ENCODE measurements around the gene MRPL50. TPM values are rescaled to one million over a fixed set of nuclear protein-coding genes. Genes with fewer than 3 reads are reported as not detected.
A peak's percentile ranks its signal among the peaks of the same experiment; 100 is the strongest.
"Not testable (repeated sequence)": the region's sequence is repeated elsewhere in the genome, so short reads cannot be mapped to it uniquely, and the experiment has no call there.

The MRPL50 gene
- total RNA-seq, 2 experiments from 2014 or later: 9.2 to 10.2 TPM

DNA sequence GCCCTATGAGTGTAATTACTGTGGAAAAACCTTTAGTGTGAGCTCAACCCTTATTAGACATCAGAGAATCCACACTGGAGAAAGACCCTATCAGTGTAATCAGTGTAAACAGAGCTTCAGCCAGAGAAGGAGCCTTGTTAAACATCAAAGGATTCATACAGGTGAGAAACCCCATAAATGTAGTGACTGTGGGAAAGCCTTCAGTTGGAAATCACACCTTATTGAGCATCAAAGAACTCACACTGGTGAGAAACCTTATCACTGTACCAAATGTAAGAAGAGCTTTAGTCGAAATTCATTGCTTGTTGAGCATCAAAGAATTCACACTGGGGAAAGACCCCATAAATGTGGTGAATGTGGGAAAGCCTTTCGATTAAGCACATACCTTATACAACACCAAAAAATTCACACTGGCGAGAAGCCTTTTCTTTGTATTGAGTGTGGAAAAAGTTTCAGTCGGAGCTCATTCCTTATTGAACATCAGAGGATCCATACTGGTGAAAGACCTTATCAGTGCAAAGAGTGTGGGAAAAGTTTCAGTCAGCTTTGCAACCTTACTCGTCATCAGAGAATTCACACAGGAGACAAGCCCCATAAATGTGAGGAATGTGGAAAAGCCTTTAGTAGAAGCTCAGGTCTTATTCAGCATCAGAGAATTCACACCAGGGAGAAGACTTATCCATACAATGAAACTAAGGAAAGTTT, 10.1 kb upstream of the MRPL50 start:
- DNase-seq: no peak
- Mint-ChIP-seq H3K27ac (no peak overlapping the region), H3K4me1 (no peaks in the 10 kb centered on the region), H3K27me3 (no peaks in the 10 kb centered on the region), H3K9me3 (peaks cover 79% of the 10 kb centered on the region), H3K4me3 (no peak overlapping the region), H3K36me3 (ENCODE audit: low read depth) (peaks cover 79% of the 10 kb centered on the region)
- ChIA-PET CTCF (interaction anchor here (2.2 kb wide), 1 partner anchor 20 kb away, joined by 5 read pairs; no protein-coding TSS in a partner anchor), POLR2A (interaction anchor here (0.7 to 1.1 kb wide), 2 partner anchors 10 kb away, joined by 3 read pairs; partner anchors contain the start of genes MRPL50 and ZNF189)

DNA sequence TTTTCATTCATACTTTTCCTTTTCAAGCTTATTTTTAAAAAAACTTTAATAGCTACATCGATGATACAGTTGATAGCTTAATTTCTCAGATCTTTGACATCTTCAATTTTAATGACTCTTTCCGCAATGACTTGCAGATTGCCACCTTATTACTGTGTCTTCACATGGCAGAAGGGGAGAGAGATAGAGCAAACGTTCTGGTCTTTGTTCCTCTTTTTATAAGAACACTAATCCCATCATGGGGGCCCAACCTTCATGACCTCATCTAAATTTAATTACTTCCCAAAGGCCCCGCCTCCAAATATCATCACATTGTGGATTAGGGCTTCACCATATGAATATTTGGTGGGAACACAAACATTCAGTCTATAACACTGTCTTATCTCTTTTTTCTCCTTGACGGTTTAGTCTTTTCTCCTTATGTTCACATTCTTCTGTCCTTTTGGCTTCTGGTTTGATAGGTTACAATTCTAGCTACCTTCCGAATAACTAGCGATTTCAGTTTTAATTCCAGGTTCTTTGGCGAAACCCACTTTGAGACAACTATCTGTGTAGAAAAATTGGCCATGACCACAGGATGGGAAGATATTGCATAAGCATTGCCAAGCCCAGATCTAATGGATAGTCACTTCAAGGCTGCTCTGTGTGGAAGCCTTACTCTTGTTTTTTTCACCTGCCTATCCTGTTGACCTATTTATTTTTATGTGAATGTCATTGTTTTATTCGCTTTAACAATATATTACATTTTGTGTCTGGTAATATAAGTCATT, 5.3 kb upstream of the MRPL50 start:
- POLR2A ChIA-PET: no interaction called here

GRCh38 chr9:101400120-101400519, 1.7 kb upstream of the MRPL50 start:
- no peak for DNase-seq

More for the DNA sequence above, 5.3 kb upstream of the MRPL50 start:
- no peak for DNase-seq
- CTCF ChIA-PET: interaction anchor here (0.6 kb wide), 1 partner anchor 802 kb away, joined by 3 read pairs; no protein-coding TSS in a partner anchor
- H3K27me3 Mint-ChIP-seq: no peaks in the 10 kb centered on the region
- peaks cover 48% of the 10 kb centered on the region for H3K9me3 Mint-ChIP-seq
- H3K4me3 Mint-ChIP-seq: no peak overlapping the region
- H3K36me3 Mint-ChIP-seq (ENCODE audit: low read depth): peaks cover 89% of the 10 kb centered on the region
- peaks cover 24% of the 10 kb centered on the region for H3K4me1 Mint-ChIP-seq
- no peak overlapping the region for H3K27ac Mint-ChIP-seq

GRCh38 chr9:101399643-101399970, 1.2 kb upstream of the MRPL50 start:
- POLR2A ChIA-PET: interaction anchor here (2.9 kb wide), 1 partner anchor 134 kb away, joined by 27 read pairs; the partner anchor contains the start of gene RNF20
- Mint-ChIP-seq H3K36me3 (ENCODE audit: low read depth) (peaks cover 72% of the 10 kb centered on the region), H3K4me1 (peaks cover 48% of the 10 kb centered on the region), H3K27me3 (no peaks in the 10 kb centered on the region), H3K9me3 (peaks cover 18% of the 10 kb centered on the region), H3K4me3 (peak overlapping the region; percentile 98), H3K27ac (peak overlapping the region; percentile 93)
- CTCF ChIA-PET: interaction anchor here (1.9 to 2.1 kb wide), 2 partner anchors 11 to 130 kb away, joined by 4 to 16 read pairs; no protein-coding TSS in a partner anchor
- no peak for DNase-seq

More at GRCh38 chr9:101400120-101400519, 1.7 kb upstream of the MRPL50 start:
- Mint-ChIP-seq H3K4me1 (peaks cover 43% of the 10 kb centered on the region), H3K27ac (peak overlapping the region; percentile 19), H3K9me3 (peaks cover 20% of the 10 kb centered on the region), H3K4me3 (peak overlapping the region; percentile 98), H3K36me3 (ENCODE audit: low read depth) (peaks cover 72% of the 10 kb centered on the region), H3K27me3 (no peaks in the 10 kb centered on the region)
- CTCF ChIA-PET: interaction anchor here (1.9 to 2.1 kb wide), 2 partner anchors 12 to 130 kb away, joined by 4 to 16 read pairs; no protein-coding TSS in a partner anchor
- POLR2A ChIA-PET: interaction anchor here (2.9 kb wide), 1 partner anchor 134 kb away, joined by 27 read pairs; the partner anchor contains the start of gene RNF20

DNA sequence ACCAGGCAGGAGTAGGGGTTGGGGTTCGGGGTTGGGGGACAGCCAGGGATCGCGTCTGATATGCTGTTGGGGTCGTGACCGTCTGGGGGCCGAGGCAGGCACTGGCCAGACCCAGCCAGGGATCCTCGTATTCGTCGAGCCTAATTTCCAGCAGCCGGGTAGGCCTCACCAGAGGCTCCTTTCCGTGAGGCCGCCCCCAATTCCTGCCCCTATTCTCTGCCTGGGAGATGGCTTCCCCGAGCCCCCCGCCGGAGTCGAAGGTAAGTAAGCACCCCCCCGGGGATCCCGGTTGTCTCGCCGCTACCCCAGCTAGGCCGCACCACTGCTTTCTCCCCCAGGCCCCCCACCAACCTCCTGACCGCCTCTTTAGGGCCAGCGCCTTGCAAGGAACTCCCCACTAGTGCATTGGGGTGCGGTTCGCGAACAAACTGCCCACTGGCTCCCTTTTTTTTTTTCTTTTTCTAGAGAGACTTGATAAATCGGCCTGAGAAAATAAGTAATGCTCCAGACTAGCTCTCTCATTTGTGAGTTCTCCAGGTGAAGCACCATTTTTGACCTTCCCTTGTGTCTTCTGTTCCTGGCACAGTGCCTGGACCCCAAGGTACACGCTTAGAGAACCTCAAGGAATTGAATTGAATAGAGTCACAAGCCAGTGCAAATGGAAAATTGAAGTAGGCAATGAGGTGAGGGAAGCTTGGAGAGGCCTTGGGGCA, 668 bp upstream of the MRPL50 start:
- Mint-ChIP-seq H3K27ac (peak overlapping the region; percentile 93), H3K36me3 (ENCODE audit: low read depth) (peaks cover 72% of the 10 kb centered on the region), H3K27me3 (no peaks in the 10 kb centered on the region), H3K4me3 (peak overlapping the region; percentile 98), H3K9me3 (peaks cover 21% of the 10 kb centered on the region), H3K4me1 (peaks cover 51% of the 10 kb centered on the region)
- peak; percentile 18 for DNase-seq
- POLR2A ChIA-PET: interaction anchor here (0.8 to 2.9 kb wide), 7 partner anchors 8 to 138 kb away, joined by 3 to 27 read pairs (median 4); partner anchors contain the start of gene RNF20
- CTCF ChIA-PET: interaction anchor here (0.9 to 2.1 kb wide), 5 partner anchors 11 to 167 kb away, joined by 3 to 16 read pairs (median 4); partner anchors contain the start of gene RNF20

- H3K4me1 Mint-ChIP-seq: peaks cover 55% of the 10 kb centered on the region
- peak overlapping the region; percentile 98 for H3K4me3 Mint-ChIP-seq
- H3K27me3 Mint-ChIP-seq: no peaks in the 10 kb centered on the region
- peak overlapping the region; percentile 93 for H3K27ac Mint-ChIP-seq
- no peak for DNase-seq
- H3K9me3 Mint-ChIP-seq: peaks cover 14% of the 10 kb centered on the region
- POLR2A ChIA-PET: interaction anchor here (1.2 to 2.9 kb wide), 3 partner anchors 9 to 136 kb away, joined by 4 to 27 read pairs (median 8); partner anchors contain the start of gene RNF20
- CTCF ChIA-PET: interaction anchor here (1.2 to 1.7 kb wide), 2 partner anchors 135 to 168 kb away, joined by 3 to 9 read pairs; partner anchors contain the start of gene RNF20
- H3K36me3 Mint-ChIP-seq (ENCODE audit: low read depth): peaks cover 68% of the 10 kb centered on the region
These were observed 711 bp downstream of the MRPL50 start for GRCh38 chr9:101397746-101398067.

DNA sequence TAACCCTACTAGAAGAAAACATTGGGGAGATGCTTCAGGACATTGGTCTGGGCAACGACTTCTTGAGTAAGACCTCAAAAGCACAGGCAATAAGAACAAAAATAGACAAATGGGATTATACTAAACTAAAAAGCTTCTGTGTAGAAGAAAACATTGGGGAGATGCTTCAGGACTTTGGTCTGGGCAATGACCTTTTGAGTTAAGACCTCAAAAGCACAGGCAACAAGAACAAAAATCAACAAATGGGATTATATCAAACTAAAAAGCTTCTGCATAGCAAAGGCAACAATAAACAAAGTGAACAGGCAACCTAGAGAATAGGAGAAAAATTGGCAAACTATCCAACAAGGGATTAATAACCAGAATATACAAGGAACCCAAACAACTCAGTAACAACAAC, 3.7 kb downstream of the MRPL50 start:
- DNase-seq: no peak
- ChIA-PET POLR2A (no interaction called here), CTCF (no interaction called here)
- Mint-ChIP-seq H3K27ac (no peak overlapping the region), H3K27me3 (no peaks in the 10 kb centered on the region), H3K4me1 (peaks cover 38% of the 10 kb centered on the region), H3K4me3 (no peak overlapping the region), H3K36me3 (ENCODE audit: low read depth) (peaks cover 66% of the 10 kb centered on the region), H3K9me3 (peaks cover 21% of the 10 kb centered on the region)

DNA sequence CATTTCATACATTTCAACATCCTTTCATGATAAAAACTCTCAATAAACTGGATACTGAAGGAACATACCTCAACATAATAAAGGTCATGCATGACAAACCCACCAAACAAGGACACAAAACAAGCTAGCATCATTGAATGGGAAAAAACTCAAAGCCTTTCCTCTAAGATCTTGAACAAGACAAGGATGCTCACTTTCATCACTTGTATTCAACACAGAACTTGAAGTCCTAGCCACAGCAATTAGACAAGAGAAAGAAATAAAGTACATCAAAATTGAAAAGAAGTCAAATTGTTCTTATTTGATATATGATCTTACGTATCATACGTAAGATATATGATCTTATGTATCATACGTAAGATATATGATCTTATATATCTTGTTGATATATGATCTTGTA, 5.3 kb downstream of the MRPL50 start:
- Mint-ChIP-seq H3K36me3 (ENCODE audit: low read depth) (peaks cover 75% of the 10 kb centered on the region), H3K4me1 (peaks cover 37% of the 10 kb centered on the region), H3K27me3 (no peaks in the 10 kb centered on the region), H3K4me3 (no peak overlapping the region), H3K27ac (no peak overlapping the region), H3K9me3 (peaks cover 21% of the 10 kb centered on the region)
- ChIA-PET CTCF (no interaction called here), POLR2A (no interaction called here)
- DNase-seq: no peak

DNA sequence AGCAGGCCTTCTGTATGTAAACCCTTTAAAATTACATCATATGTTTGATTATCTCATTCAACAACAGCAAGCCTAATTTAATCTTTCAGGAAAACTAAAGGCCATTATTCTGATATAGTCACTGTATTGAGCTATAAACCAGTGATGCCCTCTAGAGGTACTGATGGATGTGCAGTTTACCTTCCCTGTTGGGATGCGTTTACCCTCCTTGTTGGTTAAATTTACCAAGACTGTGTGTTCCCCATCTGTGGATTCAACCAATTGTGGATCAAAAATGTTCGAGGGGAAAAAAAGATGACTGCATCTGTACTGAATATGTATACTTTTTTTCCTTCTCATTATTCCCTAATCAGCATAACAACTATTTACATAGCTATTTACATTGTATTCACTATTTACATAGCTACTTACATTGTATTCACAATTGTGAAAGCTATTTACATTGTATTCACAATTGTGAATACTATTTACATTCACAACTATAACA, 9.9 kb downstream of the MRPL50 start:
- peaks cover 10% of the 10 kb centered on the region for H3K4me1 Mint-ChIP-seq
- POLR2A ChIA-PET: interaction anchor here (1.9 kb wide), 1 partner anchor 10 kb away, joined by 8 read pairs; the partner anchor contains the start of genes MRPL50 and ZNF189

DNA sequence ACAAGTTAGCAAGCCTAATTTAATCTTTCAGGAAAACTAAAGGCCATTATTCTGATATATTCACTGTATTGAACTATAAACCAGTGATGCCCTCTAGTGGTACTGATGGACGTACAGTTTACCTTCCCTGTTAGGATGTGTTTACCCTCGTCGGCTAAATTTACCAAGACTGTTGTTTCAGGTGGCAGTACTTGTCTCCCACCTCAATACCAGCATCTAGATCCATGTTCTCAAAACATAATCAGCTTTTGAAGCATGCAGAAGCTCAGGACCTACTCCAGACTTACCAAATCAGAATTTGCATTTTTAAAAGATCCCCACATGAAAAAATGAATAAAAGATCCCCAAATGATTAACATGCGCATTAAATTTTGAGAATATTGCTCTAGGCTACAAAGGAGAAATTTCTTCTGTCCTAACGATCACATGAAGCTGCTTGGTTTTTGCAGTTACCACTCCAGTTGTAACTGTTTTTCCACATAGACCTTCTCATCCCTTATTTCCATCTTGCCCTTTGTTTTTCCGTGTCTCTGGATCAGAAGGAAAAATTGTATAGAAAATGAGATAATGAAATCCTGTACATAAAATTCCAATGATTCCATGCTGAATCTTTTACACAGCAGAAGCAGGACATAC, 10.4 kb downstream of the MRPL50 start:
- DNase-seq: no peak
- no peak overlapping the region for H3K27ac Mint-ChIP-seq
- H3K27me3 Mint-ChIP-seq: peaks cover 2% of the 10 kb centered on the region
- peaks cover 19% of the 10 kb centered on the region for H3K9me3 Mint-ChIP-seq
- POLR2A ChIA-PET: interaction anchor here (1.9 kb wide), 1 partner anchor 10 kb away, joined by 8 read pairs; the partner anchor contains the start of genes MRPL50 and ZNF189
- CTCF ChIA-PET: interaction anchor here (0.5 to 2.3 kb wide), 7 partner anchors 10 to 706 kb away, joined by 3 to 16 read pairs (median 4); partner anchors contain the start of genes MRPL50 and ZNF189
- peaks cover 8% of the 10 kb centered on the region for H3K4me1 Mint-ChIP-seq
- no peak overlapping the region for H3K4me3 Mint-ChIP-seq
- H3K36me3 Mint-ChIP-seq (ENCODE audit: low read depth): peaks cover 51% of the 10 kb centered on the region

More for the DNA sequence above, 9.9 kb downstream of the MRPL50 start:
- CTCF ChIA-PET: interaction anchor here (0.5 to 2.3 kb wide), 7 partner anchors 11 to 707 kb away, joined by 3 to 16 read pairs (median 4); partner anchors contain the start of genes MRPL50 and ZNF189
- DNase-seq: no peak
- Mint-ChIP-seq H3K27ac (no peak overlapping the region), H3K9me3 (peaks cover 21% of the 10 kb centered on the region), H3K4me3 (no peak overlapping the region), H3K27me3 (no peaks in the 10 kb centered on the region), H3K36me3 (ENCODE audit: low read depth) (peaks cover 54% of the 10 kb centered on the region)

DNA sequence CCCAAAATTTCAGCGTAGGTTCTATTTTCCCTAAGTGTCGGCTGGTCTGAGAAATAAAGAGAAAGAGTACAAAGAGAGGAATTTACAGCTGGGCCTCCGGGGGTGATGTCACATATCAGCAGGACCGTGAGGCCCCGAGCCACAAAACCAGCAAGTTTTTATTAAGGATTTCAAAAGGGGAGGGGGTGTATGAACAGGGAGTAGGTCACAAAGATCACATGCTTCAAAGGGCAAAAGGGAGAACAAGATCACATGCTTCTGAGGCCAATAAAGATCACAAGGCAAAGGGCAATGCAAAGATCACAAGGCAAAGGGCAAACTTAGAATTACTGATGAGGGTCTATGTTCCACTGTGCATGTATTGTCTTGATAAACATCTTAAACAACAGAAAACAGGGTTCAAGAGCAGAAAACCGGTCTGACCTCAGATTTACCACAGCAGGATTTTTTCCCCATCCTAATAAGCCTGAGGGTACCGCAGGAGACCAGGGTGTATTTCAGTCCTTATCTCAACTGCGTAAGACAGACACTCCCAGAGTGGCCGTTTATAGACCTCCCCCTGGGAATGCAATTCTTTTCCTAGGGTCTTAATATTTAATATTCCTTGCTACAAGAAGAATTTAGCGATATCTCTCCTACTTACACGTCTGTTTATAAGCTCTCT, 13.4 kb downstream of the MRPL50 start, which contains the start of gene BAAT:
BAAT (minus strand) TSS at position 134 of the 664 bp plus-strand sequence. CDS start 13,602 bp downstream, outside the sequence.
- H3K27ac Mint-ChIP-seq, H3K27me3 Mint-ChIP-seq, DNase-seq, H3K4me3 Mint-ChIP-seq, H3K4me1 Mint-ChIP-seq, CTCF ChIA-PET, POLR2A ChIA-PET, H3K9me3 Mint-ChIP-seq: not testable (repeated sequence)
- H3K36me3 Mint-ChIP-seq (ENCODE audit: low read depth): peaks cover 22% of the 10 kb centered on the region
